Activated CD4-positive, CD25-positive, alpha-beta regulatory T cell treated with anti-CD3 and anti-CD28 coated beads, Interleukin-2, amount 50 U/mL, for 72 hours (primary cell): ENCODE data around the gene LYPD8.

ENCODE experiments used
- DNase-seq: peaks from one replicate; pipeline ENCODE4 v3.0.0; 2021

The LYPD8 gene

GRCh38 chr1:248696261-248696660 lies 59.3 kb downstream of the LYPD8 start:
- no peak for DNase-seq

DNA sequence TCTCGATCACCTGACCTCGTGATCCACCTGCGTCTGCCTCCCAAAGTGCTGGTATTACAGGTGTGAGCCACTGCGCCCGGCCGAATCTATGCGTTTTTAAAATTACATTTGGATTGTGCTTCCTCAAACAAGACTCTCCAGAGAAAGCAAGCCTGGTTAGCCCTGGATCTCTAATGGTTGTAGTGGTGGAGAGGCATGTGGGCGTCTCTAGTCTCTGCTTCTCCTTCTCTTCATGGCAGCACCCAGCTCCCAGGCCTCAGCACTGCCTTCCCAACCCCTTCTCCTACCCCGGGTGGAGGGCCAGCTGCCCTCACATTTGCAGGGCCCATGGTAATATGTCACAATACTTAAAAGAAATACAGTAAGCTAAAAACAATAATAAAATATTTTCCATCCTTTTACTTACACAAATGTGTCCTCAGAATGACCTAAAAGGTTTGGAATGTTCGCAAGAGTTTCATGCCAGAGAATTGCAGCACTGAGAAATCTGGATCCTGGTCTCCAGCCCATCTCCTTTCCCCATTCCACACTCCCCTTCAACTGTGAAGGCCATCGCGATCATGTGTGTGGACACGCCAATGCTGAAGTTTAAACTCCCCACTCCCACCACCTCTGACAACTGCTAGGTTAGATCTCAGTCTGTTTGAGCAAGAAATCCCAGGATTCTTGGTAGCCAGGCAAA lies 60.0 kb downstream of the LYPD8 start:
- no peak for DNase-seq

DNA sequence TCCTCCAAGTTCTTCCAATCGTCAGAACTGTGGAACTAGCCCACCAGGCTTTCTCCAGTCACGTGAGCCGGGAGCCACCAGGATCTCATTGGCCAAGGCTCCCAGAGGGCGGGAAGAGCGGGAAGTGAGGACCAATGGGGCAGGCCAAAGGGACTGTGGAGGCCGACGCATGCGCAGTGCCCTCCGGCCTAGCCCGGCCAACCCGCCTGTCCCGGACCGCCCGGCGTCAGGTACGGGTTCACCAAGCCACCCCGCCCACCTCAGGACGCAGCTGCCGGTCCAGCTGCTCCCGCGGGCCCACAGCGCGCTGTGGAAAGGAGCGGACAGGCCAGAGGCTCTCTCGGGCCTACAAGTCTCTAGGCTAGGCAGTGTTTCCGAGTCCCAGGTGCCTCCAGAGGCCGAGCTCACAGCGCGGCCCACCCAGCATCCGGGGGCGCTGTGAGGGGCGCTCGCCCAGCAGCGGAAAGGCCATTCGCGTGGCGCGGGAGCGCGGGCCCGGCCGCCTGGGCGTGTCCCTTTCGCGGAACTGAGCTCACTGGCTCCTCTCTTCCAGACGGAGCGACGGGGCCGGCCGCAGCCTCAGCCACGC lies 63.9 kb downstream of the LYPD8 start:
- DNase-seq: no peak
